Spleen (tissue), 7 donors: ENCODE results near the gene HAUS1.

ENCODE experiments used
- POLR2A ChIP-seq, 3 donors: fragments of 450-650 bp; IDR thresholded peaks; one replicate each; pipeline ENCODE4 v1.5.1; 2017; ENCODE audit warnings: antibody characterized with exemption in 3 of 3, mild to moderate bottlenecking in 1 of 3
- TF ChIP-seq, protein P1 (sequence below), 11 experiments: fragments of 200-600 bp in 7 of 11; fragments of 450-650 bp in 4 of 11; sonication (generic) in 4 of 11; IDR thresholded peaks in 8 of 11; conservative IDR thresholded peaks in 3 of 11; 1 replicate in 7 of 11; 2 replicates in 4 of 11; pipeline versions ENCODE4 v1.4.0 to v1.8.0; 2016 to 2021; ENCODE audit warnings: antibody characterized with exemption in 11 of 11, inconsistent platforms in 4 of 11, mild to moderate bottlenecking in 1 of 11
- donor health status: DM: no; HTN: no; CAD: no; lungs with moderate emphysema.
- donor health status: DM: no; HTN: no; CAD: no.
- donor health status: DM: no; HTN: no; CAD: no.

DNA sequence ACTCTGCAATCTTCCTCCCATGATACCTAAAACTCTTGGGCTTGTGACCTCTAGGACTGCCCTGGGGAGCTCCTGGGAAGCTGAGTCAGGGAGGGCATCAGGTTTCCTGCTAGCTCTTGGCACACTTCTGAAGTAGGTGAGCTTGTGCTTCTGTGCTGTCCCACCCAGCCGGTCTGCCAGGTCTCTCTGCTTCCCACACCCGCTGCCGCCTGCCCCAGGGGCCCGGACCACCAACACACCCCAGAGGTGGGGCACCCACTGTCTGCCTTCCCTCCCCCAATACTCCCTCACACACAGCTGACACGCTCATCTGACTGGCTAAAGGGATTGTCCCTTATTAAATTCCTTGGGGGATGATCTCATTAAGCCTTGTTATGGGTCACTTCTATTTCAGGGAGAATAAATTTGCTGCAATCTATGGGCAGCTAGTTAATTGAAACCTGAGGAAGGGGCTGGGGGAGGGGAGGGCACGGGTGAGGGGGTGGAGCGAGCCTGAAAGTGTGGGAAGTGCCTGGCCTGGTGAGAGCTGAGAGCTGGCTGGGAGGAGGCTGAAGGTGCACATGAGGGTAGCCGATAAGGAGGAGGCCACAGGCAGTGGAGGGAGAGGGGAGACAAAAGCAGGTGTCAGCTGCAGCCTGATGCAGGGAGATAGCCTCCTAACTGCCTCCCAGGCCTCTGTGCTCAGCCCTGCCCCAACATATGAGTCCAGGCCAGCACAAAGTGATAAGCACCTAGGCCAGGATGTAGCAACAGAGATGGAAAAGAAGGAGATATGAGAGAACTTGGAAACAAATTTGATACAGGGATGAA, 48.8 kb downstream of the HAUS1 start:
- TF ChIP-seq, protein P1, sequence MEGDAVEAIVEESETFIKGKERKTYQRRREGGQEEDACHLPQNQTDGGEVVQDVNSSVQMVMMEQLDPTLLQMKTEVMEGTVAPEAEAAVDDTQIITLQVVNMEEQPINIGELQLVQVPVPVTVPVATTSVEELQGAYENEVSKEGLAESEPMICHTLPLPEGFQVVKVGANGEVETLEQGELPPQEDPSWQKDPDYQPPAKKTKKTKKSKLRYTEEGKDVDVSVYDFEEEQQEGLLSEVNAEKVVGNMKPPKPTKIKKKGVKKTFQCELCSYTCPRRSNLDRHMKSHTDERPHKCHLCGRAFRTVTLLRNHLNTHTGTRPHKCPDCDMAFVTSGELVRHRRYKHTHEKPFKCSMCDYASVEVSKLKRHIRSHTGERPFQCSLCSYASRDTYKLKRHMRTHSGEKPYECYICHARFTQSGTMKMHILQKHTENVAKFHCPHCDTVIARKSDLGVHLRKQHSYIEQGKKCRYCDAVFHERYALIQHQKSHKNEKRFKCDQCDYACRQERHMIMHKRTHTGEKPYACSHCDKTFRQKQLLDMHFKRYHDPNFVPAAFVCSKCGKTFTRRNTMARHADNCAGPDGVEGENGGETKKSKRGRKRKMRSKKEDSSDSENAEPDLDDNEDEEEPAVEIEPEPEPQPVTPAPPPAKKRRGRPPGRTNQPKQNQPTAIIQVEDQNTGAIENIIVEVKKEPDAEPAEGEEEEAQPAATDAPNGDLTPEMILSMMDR (IDR thresholded peaks at IDR 0.05 in 8 of 11, conservative IDR thresholded peaks at IDR 0.05 in 3 of 11), result no peak
- no peak for TF ChIP-seq POLR2A (IDR thresholded peaks at IDR 0.05)
